Naive thymus-derived CD4-positive, alpha-beta T cell (primary cell): ENCODE data around the gene ANAPC2. TPM values are rescaled to one million over a fixed set of nuclear protein-coding genes. Genes with fewer than 3 reads are reported as not detected.

Source experiments
- ATAC-seq: fragments of 150-1000 bp; cut with Tn5 transposase; 2 replicates; pipeline ENCODE4 v1.10.0; 2021; ENCODE audit warnings: mild to moderate bottlenecking, moderate library complexity
- CTCF ChIA-PET: fragments of 350-600 bp; sonication (Branson Sonifier 250); formaldehyde crosslinking; loops from one replicate; lab custom pipeline; 2021; ENCODE audit warnings: antibody characterized with exemption; lab: Charles Lee
- POLR2A ChIA-PET: fragments of 350-600 bp; sonication (Branson Sonifier 250); formaldehyde crosslinking; loops from one replicate; lab custom pipeline; 2021; ENCODE audit warnings: antibody characterized with exemption, inconsistent platforms; lab: Charles Lee
- DNase-seq, 9 donors: peaks; one replicate each; pipeline versions ENCODE4 v3.0.0 to v3.0.0-alpha.2; 2020 to 2022; ENCODE audit warnings: mixed read lengths in 1 of 9
- H3K27ac ChIP-seq: one replicate; pipeline ENCODE4 v1.7.0; 2013; ENCODE audit warnings: mild to moderate bottlenecking, low read depth, low read length, moderate library complexity
- H3K27me3 ChIP-seq, 2 donors: one replicate each; pipeline ENCODE4 v1.7.0; 2013; ENCODE audit warnings: low read length in 2 of 2, mild to moderate bottlenecking in 2 of 2, moderate library complexity in 2 of 2; ENCODE audit not compliant: control insufficient read depth in 2 of 2, insufficient read depth in 2 of 2
- H3K36me3 ChIP-seq, 3 experiments: 1 replicate in 2 of 3; 2 replicates in 1 of 3; pipeline ENCODE4 v1.7.0; 2013; ENCODE audit warnings: low read length in 3 of 3, mild to moderate bottlenecking in 3 of 3, moderate library complexity in 1 of 3; ENCODE audit not compliant: insufficient read depth in 3 of 3, control insufficient read depth in 2 of 3
- H3K4me1 ChIP-seq, 2 donors: one replicate each; pipeline ENCODE4 v1.7.0; 2013; ENCODE audit warnings: low read length in 2 of 2, mild to moderate bottlenecking in 2 of 2, moderate library complexity in 1 of 2; ENCODE audit not compliant: control insufficient read depth in 2 of 2, insufficient read depth in 2 of 2
- H3K4me3 ChIP-seq: 2 replicates; pipeline ENCODE4 v1.7.0; 2013; ENCODE audit warnings: mild to moderate bottlenecking, low read length
- H3K9me3 ChIP-seq, 3 experiments: 1 replicate in 2 of 3; 2 replicates in 1 of 3; pipeline ENCODE4 v1.7.0; 2013; ENCODE audit warnings: low read length in 3 of 3; ENCODE audit not compliant: control insufficient read depth in 2 of 3
- H3K27ac Mint-ChIP-seq, 9 donors: one replicate each; pipeline ENCODE4 v1.8.0; 2020 to 2022; ENCODE audit warnings: mixed read lengths in 9 of 9, mild to moderate bottlenecking in 8 of 9, moderate library complexity in 5 of 9, inconsistent platforms in 2 of 9
- H3K27me3 Mint-ChIP-seq, 5 donors: one replicate each; pipeline ENCODE4 v1.8.0; 2021 to 2022; ENCODE audit warnings: mixed read lengths in 5 of 5, mild to moderate bottlenecking in 1 of 5
- H3K36me3 Mint-ChIP-seq, 5 donors: one replicate each; pipeline ENCODE4 v1.8.0; 2020 to 2022; ENCODE audit warnings: mixed read lengths in 5 of 5, mild to moderate bottlenecking in 3 of 5, inconsistent platforms in 1 of 5
- H3K4me1 Mint-ChIP-seq, 7 donors: one replicate each; pipeline ENCODE4 v1.8.0; 2020 to 2022; ENCODE audit warnings: mixed read lengths in 7 of 7, mild to moderate bottlenecking in 3 of 7, inconsistent platforms in 1 of 7
- H3K4me3 Mint-ChIP-seq, 10 donors: one replicate each; pipeline ENCODE4 v1.8.0; 2020 to 2022; ENCODE audit warnings: mild to moderate bottlenecking in 10 of 10, mixed read lengths in 10 of 10, moderate library complexity in 6 of 10, inconsistent platforms in 2 of 10
- H3K9me3 Mint-ChIP-seq, 11 donors: one replicate each; pipeline ENCODE4 v1.8.0; 2020 to 2022; ENCODE audit warnings: mixed read lengths in 11 of 11, mild to moderate bottlenecking in 4 of 11, inconsistent platforms in 1 of 11, moderate library complexity in 1 of 11
- intact Hi-C, 2 donors: fragments of 100-400 bp; cut with micrococcal nuclease; formaldehyde crosslinking; loops; one replicate each; pipeline ENCODE4 v1.15.1; 2023
- polyA plus RNA-seq, 2 donors: library from polyadenylated mRNA; unstranded; fragments of 300-500 nt; fragmentation: Illumina TruSeq; gene quantifications; one replicate each; pipeline ENCODE4 v1.2.3, GENCODE V29; 2021
- total RNA-seq, 6 experiments: library from RNA in 5 of 6; stranded (reverse) in 5 of 6; gene quantifications; 1 replicate in 5 of 6; 2 replicates in 1 of 6; pipeline ENCODE4 v1.2.3 and lab custom pipeline; 2021 to 2026

ANAPC2 gene
- total and polyA plus RNA-seq, 7 experiments from 2014 or later, result 7.4 to 147 (median 131) TPM

- CTCF ChIA-PET, result no interaction called here
- intact Hi-C loops, result no loop called here
- POLR2A ChIA-PET, result no interaction called here
- no peak overlapping the region for H3K4me3 ChIP-seq
- H3K4me3 Mint-ChIP-seq, result no peak overlapping the region
- no peak overlapping the region for H3K27ac Mint-ChIP-seq
- no peaks in the 10 kb centered on the region for H3K36me3 Mint-ChIP-seq
- H3K4me1 Mint-ChIP-seq, result peaks cover 0 to 7% (median 0%) of the 10 kb centered on the region in 7 donors
- no peaks in the 10 kb centered on the region for H3K9me3 ChIP-seq
- DNase-seq, result peak in 1 of 9 donors; percentile 3
- peaks cover 10 to 28% (median 15%) of the 10 kb centered on the region in 5 donors for H3K27me3 Mint-ChIP-seq
- no peaks in the 10 kb centered on the region for H3K36me3 ChIP-seq
- peaks cover 0 to 2% (median 0%) of the 10 kb centered on the region in 11 donors for H3K9me3 Mint-ChIP-seq
- H3K27ac ChIP-seq, result no peak overlapping the region
- ATAC-seq, result no peak
- peaks cover 0 to 5% of the 10 kb centered on the region in 2 donors for H3K27me3 ChIP-seq
- no peaks in the 10 kb centered on the region for H3K4me1 ChIP-seq
Measured at GRCh38 chr9:137146527-137146918, 41.8 kb downstream of the ANAPC2 start.

GRCh38 chr9:137145731-137146526, 42.4 kb downstream of the ANAPC2 start:
- H3K4me1 Mint-ChIP-seq, result peaks cover 0 to 3% (median 0%) of the 10 kb centered on the region in 7 donors
- ChIA-PET POLR2A (no interaction called here), CTCF (no interaction called here)
- Histone ChIP-seq H3K27me3 (peaks cover 1 to 5% of the 10 kb centered on the region in 2 donors), H3K9me3 (no peaks in the 10 kb centered on the region), H3K27ac (no peak overlapping the region), H3K4me1 (no peaks in the 10 kb centered on the region), H3K36me3 (no peaks in the 10 kb centered on the region), H3K4me3 (no peak overlapping the region)
- no peak for ATAC-seq
- H3K27ac Mint-ChIP-seq, result no peak overlapping the region
- intact Hi-C loops, result no loop called here
- H3K9me3 Mint-ChIP-seq, result peaks cover 0 to 2% (median 0%) of the 10 kb centered on the region in 11 donors
- no peaks in the 10 kb centered on the region for H3K36me3 Mint-ChIP-seq
- H3K27me3 Mint-ChIP-seq, result peaks cover 12 to 28% (median 16%) of the 10 kb centered on the region in 5 donors
- no peak overlapping the region for H3K4me3 Mint-ChIP-seq
- peak in 1 of 9 donors; percentile 2 for DNase-seq

GRCh38 chr9:137143459-137143858, 44.9 kb downstream of the ANAPC2 start:
- H3K9me3 Mint-ChIP-seq, result peaks cover 0 to 6% (median 0%) of the 10 kb centered on the region in 11 donors
- no peaks in the 10 kb centered on the region for H3K36me3 Mint-ChIP-seq
- intact Hi-C loops, result no loop called here
- no peak overlapping the region for H3K4me3 ChIP-seq
- H3K27ac Mint-ChIP-seq, result no peak overlapping the region
- H3K27me3 Mint-ChIP-seq, result peaks cover 22 to 43% (median 32%) of the 10 kb centered on the region in 5 donors
- ATAC-seq (no peak), DNase-seq (peak in 1 of 9 donors; percentile 2)
- no peaks in the 10 kb centered on the region for H3K36me3 ChIP-seq
- peaks cover 2 to 16% of the 10 kb centered on the region in 2 donors for H3K27me3 ChIP-seq
- no peaks in the 10 kb centered on the region for H3K9me3 ChIP-seq
- no peaks in the 10 kb centered on the region for H3K4me1 ChIP-seq
- H3K4me3 Mint-ChIP-seq, result no peak overlapping the region
- H3K4me1 Mint-ChIP-seq, result peaks cover 0 to 5% (median 4%) of the 10 kb centered on the region in 7 donors
- CTCF ChIA-PET, result no interaction called here
- POLR2A ChIA-PET, result no interaction called here
- no peak overlapping the region for H3K27ac ChIP-seq

GRCh38 chr9:137141976-137142936, 46.1 kb downstream of the ANAPC2 start:
- no peak overlapping the region for H3K4me3 ChIP-seq
- intact Hi-C loops, result no loop called here
- no peaks in the 10 kb centered on the region for H3K36me3 ChIP-seq
- H3K27ac ChIP-seq, result no peak overlapping the region
- no peak for ATAC-seq
- CTCF ChIA-PET, result no interaction called here
- no peak for DNase-seq
- H3K36me3 Mint-ChIP-seq, result no peaks in the 10 kb centered on the region
- H3K27me3 Mint-ChIP-seq, result peaks cover 32 to 47% (median 42%) of the 10 kb centered on the region in 5 donors
- H3K27me3 ChIP-seq, result peaks cover 5 to 24% of the 10 kb centered on the region in 2 donors
- H3K4me1 Mint-ChIP-seq, result peaks cover 0 to 6% (median 4%) of the 10 kb centered on the region in 7 donors
- no peaks in the 10 kb centered on the region for H3K9me3 ChIP-seq
- peak overlapping the region in 2 of 9 donors; percentile 4 to 67 for H3K27ac Mint-ChIP-seq
- no peak overlapping the region for H3K4me3 Mint-ChIP-seq
- H3K9me3 Mint-ChIP-seq, result peaks cover 0 to 6% (median 0%) of the 10 kb centered on the region in 11 donors
- no peaks in the 10 kb centered on the region for H3K4me1 ChIP-seq
- POLR2A ChIA-PET, result interaction anchor here (0.5 kb wide), 1 partner anchor 17 kb away, joined by 3 read pairs; no protein-coding TSS in a partner anchor

- Mint-ChIP-seq H3K27ac (no peak overlapping the region), H3K9me3 (peaks cover 0 to 6% (median 0%) of the 10 kb centered on the region in 11 donors), H3K4me1 (peaks cover 0 to 6% (median 4%) of the 10 kb centered on the region in 7 donors), H3K27me3 (peaks cover 32 to 54% (median 47%) of the 10 kb centered on the region in 5 donors), H3K4me3 (no peak overlapping the region), H3K36me3 (no peaks in the 10 kb centered on the region)
- DNase-seq, result no peak
- intact Hi-C loops, result no loop called here
- CTCF ChIA-PET, result no interaction called here
- Histone ChIP-seq H3K9me3 (no peaks in the 10 kb centered on the region), H3K36me3 (no peaks in the 10 kb centered on the region), H3K27me3 (peaks cover 5 to 26% of the 10 kb centered on the region in 2 donors), H3K4me3 (no peak overlapping the region), H3K27ac (no peak overlapping the region), H3K4me1 (no peaks in the 10 kb centered on the region)
- POLR2A ChIA-PET, result interaction anchor here (1.1 kb wide), 1 partner anchor 10 kb away, joined by 3 read pairs; no protein-coding TSS in a partner anchor
- no peak for ATAC-seq
Measured at GRCh38 chr9:137141050-137141810, 47.1 kb downstream of the ANAPC2 start.
